ENCODE data around the gene PMCH.

DNA sequence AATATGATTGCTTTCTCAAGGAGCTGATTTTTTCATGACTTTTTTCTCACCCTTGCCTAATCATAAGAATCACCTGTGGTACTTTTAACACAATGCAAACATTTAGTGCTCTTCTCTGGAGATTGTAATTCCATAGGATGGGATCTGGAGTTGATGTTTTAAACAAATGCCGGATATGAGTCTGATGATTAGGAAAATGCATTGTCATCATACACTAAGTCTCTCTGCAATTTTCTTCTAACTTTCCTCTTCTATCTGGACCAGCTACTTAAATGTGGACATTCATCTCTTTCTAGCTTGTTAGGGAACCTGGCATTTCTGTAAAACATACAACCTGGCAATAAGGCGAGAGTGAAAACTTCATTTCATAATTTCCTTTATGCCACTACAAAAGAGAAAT is 23.5 kb downstream of the PMCH start:
- TF ChIP-seq GATA2 (IDR thresholded peaks at IDR 0.05; ENCODE audit: low read depth, low read length) (no peak), GATA3 (IDR thresholded peaks at IDR 0.05; ENCODE audit: low read depth, low read length) (no peak)
